Type B pancreatic cell (in vitro differentiated cells): Measurements from ENCODE around the gene PPP1R11. TPM values are rescaled to one million over a fixed set of nuclear protein-coding genes. Genes with fewer than 3 reads are reported as not detected.

Source experiments
- DNase-seq: peaks from one replicate; pipeline ENCODE4 v3.0.0; 2021; ENCODE audit warnings: mixed read lengths; ENCODE audit not compliant: unreplicated experiment; ENCODE audit errors: extremely low spot score
- H3K27ac Mint-ChIP-seq: 2 replicates; pipeline ENCODE4 v1.8.0; 2021; ENCODE audit warnings: mild to moderate bottlenecking, mixed read lengths
- H3K27me3 Mint-ChIP-seq: 2 replicates; pipeline ENCODE4 v1.8.0; 2021; ENCODE audit warnings: mixed read lengths
- H3K36me3 Mint-ChIP-seq: 2 replicates; pipeline ENCODE4 v1.8.0; 2021; ENCODE audit warnings: mixed read lengths
- H3K4me1 Mint-ChIP-seq: one replicate; pipeline ENCODE4 v1.8.0; 2021; ENCODE audit warnings: mixed read lengths; ENCODE audit not compliant: unreplicated experiment
- H3K4me3 Mint-ChIP-seq: 2 replicates; pipeline ENCODE4 v1.8.0; 2021; ENCODE audit warnings: mild to moderate bottlenecking, mixed read lengths
- H3K9me3 Mint-ChIP-seq: 2 replicates; pipeline ENCODE4 v1.8.0; 2021; ENCODE audit warnings: mixed read lengths
- total RNA-seq: library from RNA; stranded (reverse); gene quantifications from 2 replicates; pipeline ENCODE4 v1.2.1, GENCODE V29; 2021; ENCODE audit warnings: low replicate concordance
- TF ChIP-seq, protein P1 (sequence below): fragments of 200-600 bp; sonication (generic); conservative IDR thresholded peaks from 2 replicates; pipeline ENCODE4 v1.5.0; 2021; ENCODE audit warnings: antibody characterized with exemption, mild to moderate bottlenecking

PPP1R11 gene
- total RNA-seq, 1 donor from 2014 or later: 40.0 TPM

- Mint-ChIP-seq H3K9me3 (peaks cover 6% of the 10 kb centered on the region), H3K4me1 (peaks cover 23% of the 10 kb centered on the region), H3K4me3 (peak overlapping the region; percentile 55), H3K36me3 (peaks cover 43% of the 10 kb centered on the region), H3K27ac (peak overlapping the region; percentile 62), H3K27me3 (peaks cover 86% of the 10 kb centered on the region)
- DNase-seq: no peak
- TF ChIP-seq, protein P1, sequence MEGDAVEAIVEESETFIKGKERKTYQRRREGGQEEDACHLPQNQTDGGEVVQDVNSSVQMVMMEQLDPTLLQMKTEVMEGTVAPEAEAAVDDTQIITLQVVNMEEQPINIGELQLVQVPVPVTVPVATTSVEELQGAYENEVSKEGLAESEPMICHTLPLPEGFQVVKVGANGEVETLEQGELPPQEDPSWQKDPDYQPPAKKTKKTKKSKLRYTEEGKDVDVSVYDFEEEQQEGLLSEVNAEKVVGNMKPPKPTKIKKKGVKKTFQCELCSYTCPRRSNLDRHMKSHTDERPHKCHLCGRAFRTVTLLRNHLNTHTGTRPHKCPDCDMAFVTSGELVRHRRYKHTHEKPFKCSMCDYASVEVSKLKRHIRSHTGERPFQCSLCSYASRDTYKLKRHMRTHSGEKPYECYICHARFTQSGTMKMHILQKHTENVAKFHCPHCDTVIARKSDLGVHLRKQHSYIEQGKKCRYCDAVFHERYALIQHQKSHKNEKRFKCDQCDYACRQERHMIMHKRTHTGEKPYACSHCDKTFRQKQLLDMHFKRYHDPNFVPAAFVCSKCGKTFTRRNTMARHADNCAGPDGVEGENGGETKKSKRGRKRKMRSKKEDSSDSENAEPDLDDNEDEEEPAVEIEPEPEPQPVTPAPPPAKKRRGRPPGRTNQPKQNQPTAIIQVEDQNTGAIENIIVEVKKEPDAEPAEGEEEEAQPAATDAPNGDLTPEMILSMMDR: no peak
Measured at GRCh38 chr6:30071858-30072257, 4.9 kb downstream of the PPP1R11 start.

DNA sequence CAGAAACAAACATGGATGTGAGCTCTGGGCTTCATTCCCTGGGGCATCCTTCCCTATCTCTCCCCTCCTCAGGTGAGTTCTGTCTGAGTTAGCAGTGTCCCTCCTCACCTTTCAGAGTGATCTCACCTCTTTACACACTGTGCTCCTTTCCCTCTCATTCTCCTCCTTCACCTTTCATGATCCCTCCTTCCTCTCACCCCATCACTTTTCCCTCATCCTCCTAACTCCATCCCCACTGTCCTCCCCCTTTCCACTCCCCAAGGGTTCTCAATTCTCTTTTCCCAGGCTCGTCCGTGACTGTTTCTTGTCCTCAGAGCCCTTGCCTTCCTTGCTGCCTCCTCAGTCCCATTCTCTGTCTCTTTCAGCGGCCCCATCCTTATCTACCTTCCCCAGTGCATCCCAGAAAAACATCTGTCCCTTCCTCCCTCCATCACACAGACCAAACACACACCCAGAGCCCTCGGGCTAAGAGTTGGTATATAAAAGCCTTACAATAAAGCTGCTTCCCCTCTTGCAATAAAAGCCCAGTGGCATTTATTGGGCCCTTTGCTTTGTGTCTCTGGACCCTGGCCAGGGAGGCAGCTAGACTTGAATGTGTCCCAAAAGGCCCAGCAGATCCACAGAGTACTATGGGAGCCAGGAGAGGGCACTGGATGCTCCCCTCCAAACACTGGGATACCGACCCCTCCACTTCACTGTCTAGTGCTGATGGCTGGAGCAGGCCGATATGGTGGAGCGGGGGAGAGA, 6.7 kb downstream of the PPP1R11 start:
- TF ChIP-seq, protein P1: no peak
- peaks cover 6% of the 10 kb centered on the region for H3K9me3 Mint-ChIP-seq
- H3K4me1 Mint-ChIP-seq: peaks cover 14% of the 10 kb centered on the region
- peaks cover 30% of the 10 kb centered on the region for H3K36me3 Mint-ChIP-seq
- H3K4me3 Mint-ChIP-seq: peak overlapping the region; percentile 82
- no peak overlapping the region for H3K27ac Mint-ChIP-seq
- DNase-seq: no peak
- H3K27me3 Mint-ChIP-seq: peaks cover 91% of the 10 kb centered on the region

- Mint-ChIP-seq H3K36me3 (peaks cover 29% of the 10 kb centered on the region), H3K4me1 (peaks cover 14% of the 10 kb centered on the region), H3K27ac (no peak overlapping the region), H3K9me3 (peaks cover 6% of the 10 kb centered on the region), H3K4me3 (peak overlapping the region; percentile 82), H3K27me3 (peaks cover 96% of the 10 kb centered on the region)
- TF ChIP-seq, protein P1: no peak
- no peak for DNase-seq
Measured at GRCh38 chr6:30074331-30075093, 7.5 kb downstream of the PPP1R11 start.

DNA sequence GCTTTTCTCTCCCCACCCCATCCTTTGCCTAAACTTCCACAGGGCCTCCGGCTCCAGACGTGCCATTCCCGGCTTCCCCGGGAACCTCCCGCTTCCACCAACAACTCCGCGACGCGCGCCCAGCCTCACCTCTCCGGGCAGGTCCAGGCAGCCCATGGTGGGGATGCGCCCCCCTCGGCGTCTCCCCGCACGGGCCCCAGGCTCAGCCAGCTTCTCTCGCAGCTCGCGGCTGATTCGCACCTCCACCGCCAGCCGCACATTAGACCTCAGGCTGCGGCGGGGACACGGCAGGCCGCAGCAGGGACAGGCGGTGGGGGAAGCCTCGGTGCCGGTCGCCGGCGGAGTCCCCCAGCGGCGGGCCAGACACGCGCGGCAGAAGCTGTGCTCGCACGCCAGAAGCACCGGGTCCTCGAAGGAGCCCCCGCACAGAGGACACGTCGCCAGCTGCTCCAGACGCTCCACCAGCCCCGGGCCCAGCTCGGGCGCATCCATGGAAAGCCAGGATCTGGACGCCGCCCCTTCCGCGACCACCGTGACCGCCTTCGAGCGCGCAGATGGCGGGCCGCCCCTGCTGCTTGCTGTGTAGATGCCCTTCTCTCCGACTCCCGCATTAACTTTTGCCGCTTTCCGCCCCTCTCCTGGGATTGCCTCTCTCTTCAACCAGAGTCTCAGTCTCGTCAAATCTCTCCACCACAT, 8.2 kb downstream of the PPP1R11 start, which contains the start of gene RNF39:
Gene RNF39 (minus strand): TSS at position 676 of the 696 bp plus-strand sequence. CDS start 184 bp downstream, at position 492.
- TF ChIP-seq, protein P1: no peak
- peak within 1 kb of the TSS; percentile 60 for H3K27ac Mint-ChIP-seq
- peak within 1 kb of the TSS; percentile 82 for H3K4me3 Mint-ChIP-seq
- DNase-seq: no peak
- H3K9me3 Mint-ChIP-seq: peaks cover 6% of the 10 kb centered on the region
- peaks cover 96% of the 10 kb centered on the region for H3K27me3 Mint-ChIP-seq
- H3K36me3 Mint-ChIP-seq: peaks cover 21% of the 10 kb centered on the region
- peaks cover 14% of the 10 kb centered on the region for H3K4me1 Mint-ChIP-seq

DNA sequence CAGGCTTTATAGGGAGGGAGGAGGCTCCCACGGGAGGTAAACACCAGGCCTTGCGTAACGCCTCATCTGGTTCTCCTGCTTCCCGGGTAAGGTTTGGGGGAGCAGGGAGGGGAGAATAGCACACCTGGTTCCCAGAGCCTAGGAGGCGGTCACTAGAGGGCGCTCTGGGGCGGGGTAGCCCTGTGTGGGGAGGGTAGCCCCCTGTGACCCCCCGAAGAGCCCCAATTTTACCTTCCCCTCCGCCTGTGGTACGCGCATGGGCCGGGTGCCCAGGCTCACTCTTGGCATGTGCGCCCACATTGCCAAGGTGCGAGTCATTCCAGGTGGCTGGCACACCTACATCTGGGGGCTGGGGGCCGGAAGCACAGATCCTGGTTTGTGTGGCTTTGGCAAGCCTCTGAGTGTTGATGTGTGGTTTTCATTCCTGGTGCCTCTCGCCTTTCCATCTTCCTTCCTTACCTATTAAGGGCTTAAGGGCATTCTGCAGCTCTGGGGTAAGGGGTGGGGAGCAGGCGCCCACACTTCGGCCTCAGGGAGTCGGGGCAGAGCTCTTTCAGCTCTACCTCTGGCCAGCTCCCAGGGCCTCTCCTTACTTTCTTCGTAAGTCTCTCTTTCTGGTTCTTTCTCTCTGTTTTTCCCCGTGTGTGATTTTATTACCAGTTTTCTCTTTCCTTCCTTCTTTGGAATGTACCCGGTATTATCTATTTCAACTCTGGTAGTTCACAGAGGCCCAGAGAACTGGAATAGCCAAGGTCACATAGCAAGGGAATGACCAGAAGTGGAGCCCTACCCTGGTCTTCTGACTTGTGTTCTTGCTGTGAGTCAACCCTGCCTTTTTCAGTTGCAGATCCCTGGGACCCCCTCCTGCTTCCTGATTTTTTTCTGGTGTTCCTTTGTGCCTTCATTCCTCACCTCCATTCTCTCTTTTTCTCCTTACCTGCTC, 9.1 kb downstream of the PPP1R11 start:
- peaks cover 92% of the 10 kb centered on the region for H3K27me3 Mint-ChIP-seq
- H3K9me3 Mint-ChIP-seq: peaks cover 6% of the 10 kb centered on the region
- peak overlapping the region; percentile 79 for H3K4me3 Mint-ChIP-seq
- H3K36me3 Mint-ChIP-seq: peaks cover 15% of the 10 kb centered on the region
- peak overlapping the region; percentile 60 for H3K27ac Mint-ChIP-seq
- no peak for DNase-seq
- H3K4me1 Mint-ChIP-seq: peaks cover 9% of the 10 kb centered on the region
- TF ChIP-seq, protein P1: peak; percentile 36
